Measurements from ENCODE around the gene CPNE9.

Gene CPNE9

DNA sequence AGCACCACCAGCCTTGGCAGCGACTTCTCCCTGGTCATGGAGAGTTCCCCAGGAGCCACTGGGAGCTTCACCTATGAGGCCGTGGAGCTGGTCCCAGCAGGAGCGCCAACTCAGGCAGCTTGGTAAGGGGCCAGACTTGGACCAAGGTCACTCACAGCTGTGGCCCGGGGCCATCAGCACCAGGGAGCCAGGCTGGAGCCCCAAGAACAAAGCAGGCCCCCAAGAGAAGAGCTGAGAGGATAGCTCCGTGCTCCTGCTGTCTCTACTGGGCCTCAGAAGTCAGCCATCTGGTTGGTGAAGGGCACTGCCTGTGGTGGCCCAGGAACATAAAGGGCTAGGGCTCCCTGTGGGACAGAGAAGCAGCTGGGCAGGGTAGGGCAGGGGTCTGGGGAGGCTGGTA, 14.7 kb upstream of the CPNE9 start:
- no peak for DNase-seq

DNA sequence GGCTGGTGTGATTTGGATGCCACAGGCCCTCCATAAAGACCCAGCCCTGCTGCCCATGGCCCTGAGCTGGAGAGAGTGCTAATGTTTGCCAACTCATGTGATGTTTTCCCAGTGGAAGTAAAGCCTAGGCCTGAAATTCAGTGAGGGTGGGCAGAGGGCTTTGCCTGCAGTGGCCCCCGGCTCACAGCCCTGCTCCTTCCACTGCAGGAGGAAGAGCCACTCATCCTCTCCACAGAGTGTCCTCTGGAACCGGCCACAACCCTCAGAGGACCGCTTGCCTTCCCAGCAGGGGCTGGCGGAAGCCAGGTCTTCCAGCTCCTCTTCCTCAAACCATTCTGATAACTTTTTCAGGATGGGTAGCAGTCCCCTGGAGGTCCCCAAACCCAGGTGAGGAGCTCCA, 13.9 kb upstream of the CPNE9 start:
- no peak for DNase-seq

- no peak for DNase-seq
These were observed 12.9 kb upstream of the CPNE9 start for GRCh38 chr3:9690451-9691450.

- no peak for DNase-seq
These were observed 12.0 kb upstream of the CPNE9 start for GRCh38 chr3:9691636-9692035.

- no peak for DNase-seq
These were observed 11.2 kb upstream of the CPNE9 start for GRCh38 chr3:9692416-9692815.

GRCh38 chr3:9695345-9695744, 8.3 kb upstream of the CPNE9 start:
- DNase-seq, result no peak

DNA sequence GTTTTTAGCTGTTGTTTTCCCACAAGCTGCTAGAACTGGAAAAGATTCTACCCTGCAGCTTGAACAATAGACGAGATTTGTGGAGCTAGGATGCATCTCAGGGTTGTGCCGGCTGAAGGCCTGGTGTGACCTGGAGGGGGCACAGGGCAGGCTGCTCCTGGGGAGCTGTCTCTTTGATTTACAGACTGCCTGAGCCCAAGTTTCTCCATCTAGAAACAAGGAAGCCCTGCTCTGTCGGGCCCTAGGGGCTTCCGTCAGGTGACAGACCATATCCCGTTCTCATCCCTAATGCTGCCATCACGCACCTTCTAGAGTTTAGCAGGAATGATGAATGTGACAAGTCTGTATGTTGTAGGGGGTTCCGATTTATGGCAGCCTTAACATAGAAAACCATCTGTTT, 7.9 kb upstream of the CPNE9 start:
- DNase-seq, result no peak

GRCh38 chr3:9696480-9697220, 7.0 kb upstream of the CPNE9 start:
- no peak for DNase-seq

DNA sequence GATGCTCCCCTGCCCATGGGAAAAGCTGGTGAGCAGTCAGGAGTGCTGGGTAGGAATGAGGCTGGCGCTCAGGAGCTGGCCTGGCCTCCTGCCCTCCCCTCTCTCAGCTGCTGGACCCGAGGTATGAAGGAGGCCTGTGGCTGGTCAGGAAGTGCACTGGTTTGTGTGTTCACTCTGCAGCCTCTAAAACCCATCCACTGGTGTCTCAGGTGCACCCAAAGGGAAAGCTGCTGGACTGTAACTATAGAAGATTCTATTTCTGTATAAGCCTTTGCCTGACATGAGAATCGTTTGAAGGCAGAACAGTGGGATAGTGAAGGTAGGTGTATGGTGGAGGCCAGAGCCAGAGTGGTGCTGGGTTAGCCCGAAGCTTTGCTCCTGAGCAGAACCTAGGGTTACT, 5.7 kb upstream of the CPNE9 start:
- no peak for DNase-seq

- DNase-seq, result no peak
These were observed 5.3 kb upstream of the CPNE9 start for GRCh38 chr3:9698293-9698692.

DNA sequence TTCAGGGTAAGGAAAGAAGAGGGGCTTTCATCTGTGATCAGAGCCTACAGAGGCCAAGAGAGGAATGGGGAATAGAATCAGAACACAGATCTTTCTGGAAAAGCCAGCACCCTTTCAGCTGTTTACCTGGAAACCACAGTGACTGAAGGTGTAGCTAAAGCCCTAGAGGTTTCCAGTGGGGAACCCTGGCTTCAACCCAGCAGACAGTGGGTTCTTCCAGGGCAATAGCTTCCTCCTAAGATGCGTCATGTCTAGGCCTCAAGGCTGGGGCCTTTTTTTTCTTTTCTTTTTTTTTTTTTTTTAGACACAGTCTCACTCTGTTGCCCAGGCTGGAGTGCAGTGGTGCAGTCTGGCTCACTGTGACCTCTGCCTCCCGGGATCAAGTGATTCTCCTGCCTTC, 3.1 kb upstream of the CPNE9 start:
- DNase-seq, result no peak

DNA sequence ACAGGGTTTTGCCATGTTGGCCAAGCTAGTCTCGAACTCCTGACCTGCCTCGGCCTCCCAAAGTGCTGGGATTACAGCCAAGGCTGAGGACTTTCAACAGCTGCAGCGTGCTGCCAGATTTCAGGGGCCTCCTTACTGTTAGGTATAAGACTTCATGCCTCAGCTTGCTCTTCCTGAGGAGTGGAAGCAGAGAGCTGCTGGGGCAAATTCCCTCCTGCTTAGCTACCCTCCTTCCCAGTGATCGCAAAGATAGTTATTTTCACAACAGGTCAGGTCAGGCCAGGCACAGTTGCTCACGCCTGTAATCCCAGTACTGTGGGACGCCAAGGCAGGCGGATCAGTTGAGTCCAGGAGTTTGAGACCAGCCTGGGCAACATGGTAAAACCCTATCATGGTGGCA, 2.6 kb upstream of the CPNE9 start:
- no peak for DNase-seq

- no peak for DNase-seq
These were observed 1.9 kb upstream of the CPNE9 start for GRCh38 chr3:9701711-9702110.

GRCh38 chr3:9703240-9703639, 393 bp upstream of the CPNE9 start:
- DNase-seq, result no peak

DNA sequence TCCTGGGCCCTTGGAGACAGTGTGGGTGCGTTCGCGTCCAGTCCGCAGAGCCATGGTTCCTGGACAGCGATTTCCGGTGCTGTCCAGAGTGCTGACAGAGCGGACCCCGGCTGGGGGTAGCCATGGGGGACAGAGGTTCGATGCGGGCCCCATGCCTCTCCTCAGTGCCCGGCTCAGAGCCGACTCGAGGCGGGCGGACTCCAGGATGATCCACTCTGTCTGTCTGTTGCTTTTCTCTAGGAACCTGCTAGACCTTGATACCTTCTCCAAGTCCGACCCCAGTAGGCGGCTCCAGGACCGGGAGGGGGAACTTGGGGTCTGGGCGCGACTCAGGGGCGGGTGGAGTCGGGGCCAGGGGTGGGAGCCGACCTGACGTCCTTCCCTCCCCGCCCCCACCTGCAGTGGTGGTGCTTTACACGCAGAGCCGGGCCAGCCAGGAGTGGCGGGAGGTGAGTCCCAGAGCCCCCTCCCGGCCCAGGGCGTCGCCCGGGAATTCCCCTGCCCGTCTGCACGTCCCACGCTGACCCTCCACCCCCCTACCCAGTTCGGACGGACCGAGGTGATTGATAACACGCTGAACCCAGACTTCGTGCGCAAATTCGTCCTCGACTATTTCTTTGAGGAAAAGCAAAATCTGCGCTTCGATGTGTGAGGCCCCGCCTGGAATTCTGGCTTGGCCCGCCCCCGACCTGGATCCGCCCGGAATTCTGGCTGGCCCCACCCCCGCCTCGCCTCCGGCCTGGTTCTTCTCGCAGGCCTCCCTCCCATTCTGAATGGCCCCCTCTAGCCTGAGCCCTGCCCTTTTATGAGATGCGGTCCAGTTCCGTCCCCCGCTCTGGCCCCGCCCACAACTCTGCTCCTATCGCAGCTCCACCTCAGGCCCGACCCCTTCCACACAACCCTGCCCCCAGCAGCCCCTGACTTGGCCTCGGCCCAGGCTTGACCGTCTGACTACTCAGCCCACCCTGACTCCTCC, 1.0 kb downstream of the CPNE9 start:
- no peak for DNase-seq

GRCh38 chr3:9710174-9710739, 6.6 kb downstream of the CPNE9 start:
- DNase-seq, result no peak

DNA sequence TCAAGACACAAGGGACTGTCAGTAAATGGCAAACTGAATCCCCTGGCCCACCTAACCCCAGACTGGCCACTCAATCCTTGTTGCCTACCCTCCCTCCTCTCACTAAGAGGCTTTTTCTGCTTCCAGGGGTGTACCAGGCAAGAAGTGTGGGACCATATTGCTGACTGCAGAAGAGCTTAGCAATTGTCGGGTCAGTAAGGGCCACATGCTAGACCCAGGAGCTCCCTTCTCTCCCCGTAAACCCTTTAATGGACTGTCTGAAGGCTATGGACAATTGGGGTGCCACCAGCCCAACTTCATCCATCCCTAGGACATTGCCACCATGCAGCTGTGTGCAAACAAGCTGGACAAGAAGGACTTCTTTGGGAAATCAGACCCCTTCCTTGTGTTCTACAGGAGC, 8.8 kb downstream of the CPNE9 start:
- DNase-seq, result no peak

DNA sequence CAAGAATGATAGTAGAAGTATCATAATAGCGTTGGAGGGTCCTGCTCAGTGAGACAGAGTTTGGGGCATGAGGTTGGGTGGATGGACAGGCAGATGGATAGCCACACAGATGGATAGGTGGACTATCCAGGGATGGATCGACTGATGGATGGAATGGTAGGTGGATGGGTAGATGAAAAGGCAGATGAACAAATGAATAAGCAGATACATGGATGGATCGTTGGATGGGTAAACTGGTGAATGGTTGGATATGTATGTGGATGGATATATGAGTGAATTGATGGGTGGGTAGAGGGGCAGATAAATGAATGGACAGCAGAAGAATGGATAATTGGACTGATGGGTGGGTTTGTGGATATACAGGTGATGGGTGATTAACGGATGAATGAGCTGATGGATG, 9.5 kb downstream of the CPNE9 start:
- DNase-seq, result no peak

DNA sequence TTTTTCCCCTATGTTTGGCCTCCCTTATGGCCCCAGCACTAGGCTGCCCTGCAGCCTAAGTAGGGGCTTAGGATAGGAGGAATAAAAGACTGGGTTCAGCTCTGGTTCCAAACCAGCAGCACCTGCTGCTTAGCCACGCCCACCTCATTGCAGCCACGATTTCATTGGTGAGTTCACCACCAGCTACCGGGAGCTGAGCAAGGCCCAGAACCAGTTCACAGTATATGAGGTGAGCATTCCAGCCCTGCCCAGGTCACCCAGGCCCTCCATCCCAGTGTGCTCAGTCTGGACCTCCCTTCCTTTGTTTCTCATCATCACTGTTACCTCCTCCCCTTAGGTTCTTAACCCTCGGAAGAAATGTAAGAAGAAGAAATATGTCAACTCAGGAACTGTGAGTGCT, 11.5 kb downstream of the CPNE9 start:
- DNase-seq, result no peak

DNA sequence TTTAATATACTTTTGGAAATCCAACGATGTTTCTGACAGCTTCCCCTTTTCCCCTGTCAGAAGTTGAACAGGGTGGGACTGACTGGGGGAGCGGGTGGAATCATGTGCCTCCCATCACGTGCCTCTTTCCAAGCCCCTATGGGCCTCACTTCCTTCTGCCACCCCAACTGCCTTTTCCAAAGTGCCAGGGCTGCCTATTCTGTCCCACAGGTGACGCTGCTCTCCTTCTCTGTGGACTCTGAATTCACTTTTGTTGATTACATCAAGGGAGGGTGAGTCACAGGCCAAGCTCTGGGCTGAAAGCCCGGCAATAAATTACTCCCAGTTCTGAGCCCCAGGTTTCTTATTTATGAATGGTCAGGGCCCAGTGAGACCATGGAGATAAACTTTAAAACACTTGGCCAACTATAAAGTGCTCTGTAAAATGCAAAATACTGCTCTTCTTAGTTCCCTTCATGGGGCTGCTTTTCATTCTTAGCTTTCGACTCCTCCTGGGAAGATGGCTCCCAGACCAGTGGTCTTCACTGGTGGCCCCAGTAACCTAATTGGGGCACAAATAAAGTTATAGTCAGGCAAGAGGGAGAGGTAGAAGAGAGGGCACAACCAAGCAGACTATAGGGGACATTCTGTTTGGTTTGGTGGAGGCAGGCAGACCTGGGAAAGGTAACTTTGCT, 12.3 kb downstream of the CPNE9 start:
- peak in 1 of 5 experiments; percentile 26 for DNase-seq

- DNase-seq, result no peak
These were observed 13.3 kb downstream of the CPNE9 start for GRCh38 chr3:9716801-9717555.

Data from T-helper 2 cell (primary cell).